ENCODE measurements around the gene GLCE. TPM values are rescaled to one million over a fixed set of nuclear protein-coding genes. Genes with fewer than 3 reads are reported as not detected.

GLCE gene
- polyA plus RNA-seq, 1 experiment, result 7.1 TPM

- POLR2A ChIA-PET, result no interaction called here
- TF ChIP-seq CTCF (IDR thresholded peaks at IDR 0.05; ENCODE audit: insufficient read depth, low read depth, low read length), result no peak
- no peaks in the 10 kb centered on the region for H3K36me3 ChIP-seq (ENCODE audit: control insufficient read depth, insufficient read depth, low read length)
- H3K27me3 ChIP-seq (ENCODE audit: control insufficient read depth, insufficient read depth, low read length), result no peaks in the 10 kb centered on the region
- CTCF ChIA-PET, result interaction anchor here (1.6 kb wide), 1 partner anchor 16 kb away, joined by 3 read pairs; the partner anchor contains the start of gene PAQR5
- H3K4me3 ChIP-seq (ENCODE audit: low read depth, low read length), result no peak overlapping the region
- no peak for DNase-seq (ENCODE audit: low read depth)
These were observed 121.8 kb downstream of the GLCE start for GRCh38 chr15:69282104-69282743.

- Histone ChIP-seq H3K4me3 (ENCODE audit: low read depth, low read length) (no peak overlapping the region), H3K27me3 (ENCODE audit: control insufficient read depth, insufficient read depth, low read length) (no peaks in the 10 kb centered on the region), H3K36me3 (ENCODE audit: control insufficient read depth, insufficient read depth, low read length) (no peaks in the 10 kb centered on the region)
- POLR2A ChIA-PET, result no interaction called here
- TF ChIP-seq CTCF (IDR thresholded peaks at IDR 0.05; ENCODE audit: insufficient read depth, low read depth, low read length), result no peak
- CTCF ChIA-PET, result no interaction called here
- no peak for DNase-seq (ENCODE audit: low read depth)
These were observed 125.4 kb downstream of the GLCE start for GRCh38 chr15:69285834-69286233.

GRCh38 chr15:69288011-69288410 lies 127.6 kb downstream of the GLCE start:
- DNase-seq (ENCODE audit: low read depth), result no peak
- no peaks in the 10 kb centered on the region for H3K27me3 ChIP-seq (ENCODE audit: control insufficient read depth, insufficient read depth, low read length)
- H3K4me3 ChIP-seq (ENCODE audit: low read depth, low read length), result no peak overlapping the region
- H3K36me3 ChIP-seq (ENCODE audit: control insufficient read depth, insufficient read depth, low read length), result no peaks in the 10 kb centered on the region
- ChIA-PET CTCF (no interaction called here), POLR2A (no interaction called here)
- TF ChIP-seq CTCF (IDR thresholded peaks at IDR 0.05; ENCODE audit: insufficient read depth, low read depth, low read length), result no peak

- TF ChIP-seq CTCF (IDR thresholded peaks at IDR 0.05; ENCODE audit: insufficient read depth, low read depth, low read length), result no peak
- CTCF ChIA-PET, result interaction anchor here (0.7 to 1.8 kb wide), 3 partner anchors 11 to 229 kb away, joined by 3 to 4 read pairs (median 3); no protein-coding TSS in a partner anchor
- Histone ChIP-seq H3K36me3 (ENCODE audit: control insufficient read depth, insufficient read depth, low read length) (no peaks in the 10 kb centered on the region), H3K4me3 (ENCODE audit: low read depth, low read length) (no peak overlapping the region), H3K27me3 (ENCODE audit: control insufficient read depth, insufficient read depth, low read length) (no peaks in the 10 kb centered on the region)
- POLR2A ChIA-PET, result no interaction called here
- DNase-seq (ENCODE audit: low read depth), result no peak
These were observed 128.3 kb downstream of the GLCE start for GRCh38 chr15:69288531-69289341.

GRCh38 chr15:69289342-69290146 lies 129.1 kb downstream of the GLCE start:
- ChIA-PET POLR2A (no interaction called here), CTCF (interaction anchor here (0.7 to 1.8 kb wide), 3 partner anchors 10 to 230 kb away, joined by 3 to 4 read pairs (median 3); no protein-coding TSS in a partner anchor)
- TF ChIP-seq CTCF (IDR thresholded peaks at IDR 0.05; ENCODE audit: insufficient read depth, low read depth, low read length), result no peak
- Histone ChIP-seq H3K27me3 (ENCODE audit: control insufficient read depth, insufficient read depth, low read length) (peaks cover under 1% of the 10 kb centered on the region; the same call in 1 of the 2 replicates), H3K4me3 (ENCODE audit: low read depth, low read length) (no peak overlapping the region), H3K36me3 (ENCODE audit: control insufficient read depth, insufficient read depth, low read length) (no peaks in the 10 kb centered on the region)
- no peak for DNase-seq (ENCODE audit: low read depth)

Data from BJ (cell line).